Measurements from ENCODE around the gene CSMD2. TPM values are rescaled to one million over a fixed set of nuclear protein-coding genes. Genes with fewer than 3 reads are reported as not detected.

CSMD2 gene
- polyA plus RNA-seq, 1 of the 3 experiments (the other 2 are of a cell fraction) = not detected

- Histone ChIP-seq H3K4me1 (ENCODE audit: control insufficient read depth in 1 of 2, insufficient read depth in 2 of 2, low read depth in 1 of 2, low read length in 1 of 2) (no peaks in the 10 kb centered on the region), H3K4me3 (ENCODE audit: low read depth in 2 of 2, low read length in 1 of 2) (no peak overlapping the region), H3K9ac (no peak overlapping the region), H4K20me1 (ENCODE audit: insufficient read depth) (no peaks in the 10 kb centered on the region), H3K27ac (ENCODE audit: low read depth in 2 of 2, low read length in 1 of 2) (no peak overlapping the region), H3F3A (replicated peaks; ENCODE audit: insufficient read depth) (no peaks in the 10 kb centered on the region), H2AFZ (ENCODE audit: low read depth) (no peak overlapping the region), H3K9me2 (no peaks in the 10 kb centered on the region), H3K4me2 (no peak overlapping the region), H3K79me2 (ENCODE audit: insufficient read depth) (no peaks in the 10 kb centered on the region), H3K27me3 (ENCODE audit: insufficient read depth) (no peaks in the 10 kb centered on the region), H3K36me3 (replicated peaks in 1 of 2; ENCODE audit: control insufficient read depth in 1 of 2, insufficient read depth in 2 of 2, low read length in 1 of 2) (no peaks in the 10 kb centered on the region), H3K9me3 (no peaks in the 10 kb centered on the region)
- TF ChIP-seq ELF1 (IDR thresholded peaks at IDR 0.05) (no peak), JUND (IDR thresholded peaks at IDR 0.05) (no peak), USF1 (IDR thresholded peaks at IDR 0.05; ENCODE audit: borderline replicate concordance, low read depth) (no peak), NFIC (IDR thresholded peaks at IDR 0.05; ENCODE audit: borderline replicate concordance) (no peak), RAD21 (IDR thresholded peaks at IDR 0.05; ENCODE audit: low read length) (no peak), FOXJ3 (CRISPR knock-in tag; IDR thresholded peaks at IDR 0.05) (no peak), RFX5 (IDR thresholded peaks at IDR 0.05; ENCODE audit: low read length) (no peak), POLR2AphosphoS5 (IDR thresholded peaks at IDR 0.05; ENCODE audit: low read depth, low read length) (no peak), YY1 (IDR thresholded peaks at IDR 0.05; ENCODE audit: low read depth) (no peak)
- TF ChIP-seq, protein P1, sequence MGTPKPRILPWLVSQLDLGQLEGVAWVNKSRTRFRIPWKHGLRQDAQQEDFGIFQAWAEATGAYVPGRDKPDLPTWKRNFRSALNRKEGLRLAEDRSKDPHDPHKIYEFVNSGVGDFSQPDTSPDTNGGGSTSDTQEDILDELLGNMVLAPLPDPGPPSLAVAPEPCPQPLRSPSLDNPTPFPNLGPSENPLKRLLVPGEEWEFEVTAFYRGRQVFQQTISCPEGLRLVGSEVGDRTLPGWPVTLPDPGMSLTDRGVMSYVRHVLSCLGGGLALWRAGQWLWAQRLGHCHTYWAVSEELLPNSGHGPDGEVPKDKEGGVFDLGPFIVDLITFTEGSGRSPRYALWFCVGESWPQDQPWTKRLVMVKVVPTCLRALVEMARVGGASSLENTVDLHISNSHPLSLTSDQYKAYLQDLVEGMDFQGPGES (IDR thresholded peaks at IDR 0.05; ENCODE audit: low read depth, low read length) = no peak
- 13% methylated on average over 2 of the region's 3 CpGs for WGBS (ENCODE audit: low lambda C conversion rate)
- no peak for DNase-seq
- CTCF ChIA-PET = interaction anchor here (1.6 to 1.7 kb wide), 2 partner anchors 13 to 517 kb away, joined by 6 to 7 read pairs; no protein-coding TSS in a partner anchor
- POLR2A ChIA-PET = no interaction called here
Observed at GRCh38 chr1:34149501-34149900, 15.5 kb downstream of the CSMD2 start.

DNA sequence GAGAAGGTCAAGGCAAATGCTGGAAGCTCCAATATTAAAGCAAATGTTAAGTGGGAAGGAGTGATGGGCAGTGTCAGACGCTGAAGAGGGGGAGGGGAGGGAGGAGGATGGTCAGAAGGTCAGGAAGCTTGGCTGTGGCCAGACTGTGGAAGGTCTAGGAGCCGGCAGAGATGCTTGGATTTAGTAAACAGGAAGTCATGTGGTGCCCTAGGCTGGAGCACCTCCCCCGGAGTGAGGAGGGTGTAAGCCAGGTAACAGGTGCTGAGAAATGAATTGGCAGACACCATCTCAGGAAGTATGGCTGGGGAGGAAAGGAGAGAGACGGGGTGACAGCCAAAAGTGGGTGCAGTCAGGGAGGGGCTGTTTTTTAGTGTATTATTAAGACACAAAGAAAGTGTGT is 17.7 kb downstream of the CSMD2 start:
- DNase-seq = no peak
- no peaks in the 10 kb centered on the region for H3K79me2 ChIP-seq (ENCODE audit: insufficient read depth)

More for the DNA sequence above, 17.7 kb downstream of the CSMD2 start:
- H3K4me2 ChIP-seq = no peak overlapping the region
- H3K9ac ChIP-seq = no peak overlapping the region
- no peak overlapping the region for H3K27ac ChIP-seq (ENCODE audit: low read depth in 2 of 2, low read length in 1 of 2)
- CTCF ChIA-PET = interaction anchor here (5.4 kb wide), 1 partner anchor 15 kb away, joined by 32 read pairs; no protein-coding TSS in a partner anchor
- 21% methylated on average over 4 of the region's 4 CpGs for WGBS (ENCODE audit: low lambda C conversion rate)
- H3K36me3 ChIP-seq (replicated peaks in 1 of 2; ENCODE audit: control insufficient read depth in 1 of 2, insufficient read depth in 2 of 2, low read length in 1 of 2) = no peaks in the 10 kb centered on the region
- H3F3A ChIP-seq (replicated peaks; ENCODE audit: insufficient read depth) = no peaks in the 10 kb centered on the region
- no peaks in the 10 kb centered on the region for H3K9me2 ChIP-seq
- no peaks in the 10 kb centered on the region for H3K4me1 ChIP-seq (ENCODE audit: control insufficient read depth in 1 of 2, insufficient read depth in 2 of 2, low read depth in 1 of 2, low read length in 1 of 2)
- TF ChIP-seq EP300 (IDR thresholded peaks at IDR 0.05; ENCODE audit: borderline replicate concordance in 1 of 2, low read depth in 1 of 2, low read length in 1 of 2) (no peak), MXI1 (IDR thresholded peaks at IDR 0.05; ENCODE audit: low read depth, low read length) (no peak), GATA2 (CRISPR knock-in tag; IDR thresholded peaks at IDR 0.05) (no peak), TAF1 (IDR thresholded peaks at IDR 0.05; ENCODE audit: borderline replicate concordance, low read depth, low read length) (no peak), FOXJ3 (CRISPR knock-in tag; IDR thresholded peaks at IDR 0.05) (no peak), GABPA (IDR thresholded peaks at IDR 0.05; ENCODE audit: low read depth) (no peak), FOXM1 (IDR thresholded peaks at IDR 0.05; ENCODE audit: low read depth) (no peak), NFIC (IDR thresholded peaks at IDR 0.05; ENCODE audit: borderline replicate concordance) (no peak), RXRA (IDR thresholded peaks at IDR 0.05; ENCODE audit: borderline replicate concordance, low read depth) (no peak), ELF1 (IDR thresholded peaks at IDR 0.05) (no peak), MEF2A (IDR thresholded peaks at IDR 0.05; ENCODE audit: borderline replicate concordance, low read depth) (no peak)
- no peak overlapping the region for H3K4me3 ChIP-seq (ENCODE audit: low read depth in 2 of 2, low read length in 1 of 2)
- POLR2A ChIA-PET = no interaction called here
- no peak overlapping the region for H2AFZ ChIP-seq (ENCODE audit: low read depth)
- H3K27me3 ChIP-seq (ENCODE audit: insufficient read depth) = no peaks in the 10 kb centered on the region
- H3K9me3 ChIP-seq = no peaks in the 10 kb centered on the region
- H4K20me1 ChIP-seq (ENCODE audit: insufficient read depth) = no peaks in the 10 kb centered on the region
